HFFc6 (cell line): ENCODE measurements around the gene MOGAT3. TPM values are rescaled to one million over a fixed set of nuclear protein-coding genes. Genes with fewer than 3 reads are reported as not detected.

ENCODE experiments used
- DNase-seq: peaks from one replicate; pipeline ENCODE4 v3.0.0-alpha.2; 2018
- H3K27ac Mint-ChIP-seq: 2 replicates; pipeline ENCODE4 v1.8.0; 2020; ENCODE audit warnings: mild to moderate bottlenecking, mixed read lengths
- H3K27me3 Mint-ChIP-seq: 2 replicates; pipeline ENCODE4 v1.8.0; 2021; ENCODE audit warnings: mild to moderate bottlenecking, moderate library complexity, mixed read lengths; ENCODE audit not compliant: insufficient read depth
- H3K36me3 Mint-ChIP-seq: 2 replicates; pipeline ENCODE4 v1.8.0; 2021; ENCODE audit warnings: low read depth, mixed read lengths
- H3K4me1 Mint-ChIP-seq: 2 replicates; pipeline ENCODE4 v1.8.0; 2020; ENCODE audit warnings: low read depth, mixed read lengths
- H3K4me3 Mint-ChIP-seq: 2 replicates; pipeline ENCODE4 v1.8.0; 2020; ENCODE audit warnings: mild to moderate bottlenecking, moderate library complexity, mixed read lengths
- H3K9me3 Mint-ChIP-seq: 2 replicates; pipeline ENCODE4 v1.8.0; 2020; ENCODE audit warnings: mild to moderate bottlenecking, mixed read lengths
- microRNA-seq: library from miRNA; unstranded; fragments of <30 nt; microRNA quantifications from one replicate; pipeline ENCODE4, GENCODE V29; 2019
- total RNA-seq, 6 experiments: library from RNA; stranded (reverse); fragmentation: NEBNext Ultra II Directional; extraction: Animal tissue kit (Norgen Biotek cat#: 25700); gene quantifications; 2 replicates in 1 of 6; 3 replicates in 5 of 6; pipeline ENCODE4 v1.2.3, GENCODE V29; 2021
- TF ChIP-seq, protein P1 (sequence below): fragments of 200-600 bp; sonication (generic); IDR thresholded peaks from 2 replicates; pipeline ENCODE4 v1.5.0; 2021; ENCODE audit warnings: antibody characterized with exemption, mild to moderate bottlenecking

The MOGAT3 gene
- total RNA-seq, 6 experiments from 2014 or later = not detected

DNA sequence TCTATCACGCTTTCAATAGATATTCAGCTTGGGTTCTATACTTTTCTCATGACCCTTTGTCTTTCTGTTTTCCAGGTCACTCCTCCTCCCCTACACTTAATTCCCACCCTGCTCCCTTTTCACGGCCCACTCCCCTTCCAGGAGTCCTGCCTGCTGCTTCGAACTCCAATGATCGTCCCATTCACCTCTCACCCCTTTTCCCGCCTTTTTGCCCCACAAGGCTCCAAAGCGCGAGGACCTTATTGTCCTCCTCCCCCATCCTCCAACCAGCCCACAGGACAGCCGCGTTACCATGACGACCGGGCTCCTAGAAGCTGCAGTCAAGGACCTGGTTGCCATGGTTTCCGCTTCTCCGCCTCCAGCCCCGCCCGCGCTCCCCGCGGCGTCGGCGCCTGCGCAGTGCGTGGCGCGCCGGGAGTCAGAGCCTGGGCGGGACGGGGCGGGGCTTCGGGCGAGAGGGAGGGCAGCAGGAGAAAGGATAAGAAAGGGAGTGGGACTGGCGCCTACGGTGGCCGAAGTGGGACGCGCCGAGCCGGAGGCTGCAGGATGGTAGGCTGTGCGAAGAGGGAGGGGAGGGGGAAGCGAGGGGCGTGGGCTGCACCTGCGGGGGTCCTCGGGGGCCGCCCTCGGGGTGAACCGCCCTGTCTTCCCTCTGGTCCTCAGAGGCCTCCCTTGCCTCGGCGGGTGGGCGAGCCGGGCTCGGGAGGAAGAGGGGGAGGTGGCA is 46.7 kb downstream of the MOGAT3 start, which contains the start of gene AP1S1:
TSS of gene AP1S1 (plus strand) at position 508 of the 724 bp plus-strand sequence. CDS start at position 547, 39 bp downstream.
- H3K9me3 Mint-ChIP-seq = no peaks in the 10 kb centered on the region
- peak; percentile 86 for DNase-seq
- H3K4me1 Mint-ChIP-seq = peaks cover 24% of the 10 kb centered on the region
- peak within 1 kb of the TSS; percentile 89 for H3K4me3 Mint-ChIP-seq
- peak within 1 kb of the TSS; percentile 70 for H3K27ac Mint-ChIP-seq
- H3K36me3 Mint-ChIP-seq = peaks cover 17% of the 10 kb centered on the region; the same call in 1 of the 2 replicates
- H3K27me3 Mint-ChIP-seq = peaks cover 16% of the 10 kb centered on the region
- TF ChIP-seq, protein P1, sequence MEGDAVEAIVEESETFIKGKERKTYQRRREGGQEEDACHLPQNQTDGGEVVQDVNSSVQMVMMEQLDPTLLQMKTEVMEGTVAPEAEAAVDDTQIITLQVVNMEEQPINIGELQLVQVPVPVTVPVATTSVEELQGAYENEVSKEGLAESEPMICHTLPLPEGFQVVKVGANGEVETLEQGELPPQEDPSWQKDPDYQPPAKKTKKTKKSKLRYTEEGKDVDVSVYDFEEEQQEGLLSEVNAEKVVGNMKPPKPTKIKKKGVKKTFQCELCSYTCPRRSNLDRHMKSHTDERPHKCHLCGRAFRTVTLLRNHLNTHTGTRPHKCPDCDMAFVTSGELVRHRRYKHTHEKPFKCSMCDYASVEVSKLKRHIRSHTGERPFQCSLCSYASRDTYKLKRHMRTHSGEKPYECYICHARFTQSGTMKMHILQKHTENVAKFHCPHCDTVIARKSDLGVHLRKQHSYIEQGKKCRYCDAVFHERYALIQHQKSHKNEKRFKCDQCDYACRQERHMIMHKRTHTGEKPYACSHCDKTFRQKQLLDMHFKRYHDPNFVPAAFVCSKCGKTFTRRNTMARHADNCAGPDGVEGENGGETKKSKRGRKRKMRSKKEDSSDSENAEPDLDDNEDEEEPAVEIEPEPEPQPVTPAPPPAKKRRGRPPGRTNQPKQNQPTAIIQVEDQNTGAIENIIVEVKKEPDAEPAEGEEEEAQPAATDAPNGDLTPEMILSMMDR = no peak

DNA sequence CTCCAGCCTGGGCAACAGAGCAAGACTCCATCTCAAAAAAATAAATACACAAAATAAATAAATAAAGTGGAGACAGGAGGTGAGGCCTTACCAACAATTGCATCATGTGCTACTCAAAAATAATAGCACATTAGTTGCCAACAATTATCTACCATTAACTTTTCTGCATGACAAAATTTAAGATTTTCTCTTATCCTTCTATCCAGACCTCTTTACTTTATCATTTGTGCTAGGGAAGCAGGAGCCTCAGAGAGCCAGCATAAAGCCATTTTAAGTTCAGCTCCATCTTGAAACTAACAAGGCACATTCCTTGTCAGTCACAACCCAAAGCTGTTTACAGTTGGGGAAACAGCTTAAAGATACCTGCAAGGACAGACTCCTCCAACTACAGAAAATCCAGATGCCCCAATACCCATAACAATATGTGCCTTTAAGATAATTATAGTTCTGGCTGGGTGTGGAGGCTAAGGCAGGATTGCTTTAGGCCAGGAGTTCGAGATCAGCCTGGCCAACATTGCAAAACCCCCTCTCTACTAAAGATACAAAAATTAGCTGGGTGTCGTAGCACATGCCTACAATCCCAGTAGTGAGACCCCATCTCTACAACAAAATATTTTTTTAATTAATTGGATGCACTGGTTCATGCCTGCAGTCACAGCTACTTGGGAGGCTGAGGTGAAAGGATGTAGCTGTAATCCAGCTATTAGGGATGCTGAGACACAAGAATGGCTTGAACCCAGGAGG is 48.8 kb downstream of the MOGAT3 start:
- Mint-ChIP-seq H3K36me3 (peaks cover 15% of the 10 kb centered on the region; the same call in 1 of the 2 replicates), H3K27ac (no peak overlapping the region), H3K9me3 (no peaks in the 10 kb centered on the region), H3K4me3 (no peak overlapping the region), H3K4me1 (peaks cover 20% of the 10 kb centered on the region), H3K27me3 (peaks cover 29% of the 10 kb centered on the region)
- no peak for DNase-seq
- TF ChIP-seq, protein P1 = no peak

Small RNA genes within 50 kb of the gene (microRNA-seq; reads per million reads assigned to microRNA genes)
- gene MIR4653 = not detected

Other genes starting within 250 kb of the MOGAT3 start
- 1 to 10 TPM in 5 of 6 experiments, under 1 TPM in 1; 0.91 to 2.3 (median 1.6) TPM for gene MUC12, start 231.5 kb downstream of the MOGAT3 start, total RNA-seq
- not detected for gene MUC17, start 181.0 kb downstream of the MOGAT3 start, total RNA-seq
- 10 to 100 TPM; 17.8 to 20.6 (median 19.4) TPM for gene TRIM56, start 115.6 kb downstream of the MOGAT3 start, total RNA-seq
- 1,000 to 10,000 TPM in 4 of 6 experiments, 100 to 1,000 TPM in 2; 906 to 2,092 (median 1,052) TPM for gene SERPINE1, start 73.9 kb downstream of the MOGAT3 start, total RNA-seq
- 100 to 1,000 TPM; 154 to 176 (median 166) TPM for gene AP1S1, start 46.6 kb downstream of the MOGAT3 start, total RNA-seq
- gene VGF, start 35.5 kb downstream of the MOGAT3 start, total RNA-seq = under 1 TPM; 0.19 to 0.78 (median 0.35) TPM
- not detected for gene NAT16, start 20.7 kb downstream of the MOGAT3 start, total RNA-seq
- gene PLOD3, start 16.5 kb upstream of the MOGAT3 start, total RNA-seq = 100 to 1,000 TPM; 128 to 179 (median 140) TPM
- 100 to 1,000 TPM in 2 of 6 experiments, 10 to 100 TPM in 4; 88.9 to 113 (median 94.0) TPM for gene ZNHIT1, start 17.1 kb upstream of the MOGAT3 start, total RNA-seq
- 1 to 10 TPM; 2.0 to 3.5 (median 2.9) TPM for gene CLDN15, start 36.8 kb upstream of the MOGAT3 start, total RNA-seq
- gene FIS1, start 44.0 kb upstream of the MOGAT3 start, total RNA-seq = 100 to 1,000 TPM; 160 to 220 (median 192) TPM
- 10 to 100 TPM; 25.6 to 30.6 (median 26.6) TPM for gene IFT22, start 120.8 kb upstream of the MOGAT3 start, total RNA-seq
- gene COL26A1, start 161.8 kb upstream of the MOGAT3 start, total RNA-seq = not detected